Measurements from ENCODE around the gene AUTS2. TPM values are rescaled to one million over a fixed set of nuclear protein-coding genes. Genes with fewer than 3 reads are reported as not detected.
A peak's percentile ranks its signal among the peaks of the same experiment; 100 is the strongest.

AUTS2 gene
- total RNA-seq, 6 experiments from 2014 or later, result 10.4 to 32.0 (median 19.3) TPM

DNA sequence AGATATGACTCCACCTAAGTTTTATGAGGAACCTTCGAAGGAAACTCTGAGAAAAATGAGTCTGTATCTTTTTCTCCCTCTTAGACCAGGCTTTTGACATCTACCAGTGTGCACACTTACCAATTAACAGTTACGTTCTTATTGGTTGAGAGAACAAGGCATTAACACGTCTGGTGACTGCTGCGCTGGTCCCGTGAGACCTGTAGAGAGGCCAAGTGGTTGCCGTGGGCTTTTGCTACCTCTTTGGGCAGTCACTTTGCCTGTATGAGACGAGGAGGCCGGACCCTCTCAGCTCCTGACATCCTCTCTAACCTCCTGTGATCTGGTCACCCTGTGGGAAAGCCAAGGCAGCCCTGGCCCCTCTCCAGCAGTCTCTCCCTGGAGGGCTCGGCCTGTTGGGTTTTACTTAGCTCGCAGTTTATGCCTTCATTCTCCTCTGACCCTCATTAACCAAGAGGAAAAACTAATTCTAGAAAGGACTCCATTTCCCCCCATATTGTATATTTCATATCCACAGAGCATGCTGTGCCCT is 1019.8 kb downstream of the AUTS2 start:
- no peaks in the 10 kb centered on the region for H3K27me3 ChIP-seq
- WGBS (ENCODE audit: insufficient coverage, low coverage, low lambda C conversion rate, missing lambda C conversion rate), result 81% methylated on average over 6 of the region's 10 CpGs
- TF ChIP-seq POLR2A (IDR thresholded peaks at IDR 0.05), result no peak
- TF ChIP-seq, protein P1, sequence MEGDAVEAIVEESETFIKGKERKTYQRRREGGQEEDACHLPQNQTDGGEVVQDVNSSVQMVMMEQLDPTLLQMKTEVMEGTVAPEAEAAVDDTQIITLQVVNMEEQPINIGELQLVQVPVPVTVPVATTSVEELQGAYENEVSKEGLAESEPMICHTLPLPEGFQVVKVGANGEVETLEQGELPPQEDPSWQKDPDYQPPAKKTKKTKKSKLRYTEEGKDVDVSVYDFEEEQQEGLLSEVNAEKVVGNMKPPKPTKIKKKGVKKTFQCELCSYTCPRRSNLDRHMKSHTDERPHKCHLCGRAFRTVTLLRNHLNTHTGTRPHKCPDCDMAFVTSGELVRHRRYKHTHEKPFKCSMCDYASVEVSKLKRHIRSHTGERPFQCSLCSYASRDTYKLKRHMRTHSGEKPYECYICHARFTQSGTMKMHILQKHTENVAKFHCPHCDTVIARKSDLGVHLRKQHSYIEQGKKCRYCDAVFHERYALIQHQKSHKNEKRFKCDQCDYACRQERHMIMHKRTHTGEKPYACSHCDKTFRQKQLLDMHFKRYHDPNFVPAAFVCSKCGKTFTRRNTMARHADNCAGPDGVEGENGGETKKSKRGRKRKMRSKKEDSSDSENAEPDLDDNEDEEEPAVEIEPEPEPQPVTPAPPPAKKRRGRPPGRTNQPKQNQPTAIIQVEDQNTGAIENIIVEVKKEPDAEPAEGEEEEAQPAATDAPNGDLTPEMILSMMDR (IDR thresholded peaks at IDR 0.05), result no peak
- no peak for DNase-seq
- intact Hi-C loops (cut with DNase I), result no loop called here
- no peak overlapping the region for H3K27ac ChIP-seq
- H3K4me3 ChIP-seq, result no peak overlapping the region
- no peaks in the 10 kb centered on the region for H3K36me3 ChIP-seq
- H3K4me1 ChIP-seq, result peaks cover 0 to 24% (median 8%) of the 10 kb centered on the region in 4 donors
- no peaks in the 10 kb centered on the region for H3K9me3 ChIP-seq
- ATAC-seq, result no peak

GRCh38 chr7:70619130-70619529 is 1020.9 kb downstream of the AUTS2 start:
- TF ChIP-seq POLR2A (IDR thresholded peaks at IDR 0.05), result no peak
- TF ChIP-seq, protein P1 (IDR thresholded peaks at IDR 0.05), result no peak

DNA sequence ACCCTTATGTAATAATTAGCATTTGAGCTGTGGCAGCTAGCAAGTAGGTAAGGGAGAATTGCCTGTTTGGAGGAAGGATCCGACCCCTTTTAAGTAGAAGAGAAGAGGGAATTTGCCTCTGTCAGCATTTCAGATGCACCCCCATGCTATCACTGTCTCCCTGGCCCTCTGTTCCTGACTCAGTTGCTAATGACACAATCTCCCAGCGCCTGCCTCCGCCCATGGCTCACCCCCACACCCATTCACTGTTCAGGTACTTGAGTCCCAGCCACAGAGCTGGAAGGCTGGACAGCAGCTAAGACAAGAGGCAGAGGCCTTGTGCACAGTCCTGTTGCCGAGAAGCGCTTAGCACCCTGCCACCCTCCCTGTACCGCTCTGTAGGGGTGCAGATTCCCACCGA is 1021.4 kb downstream of the AUTS2 start:
- no peaks in the 10 kb centered on the region for H3K9me3 ChIP-seq
- DNase-seq (no peak), ATAC-seq (no peak)
- H3K27ac ChIP-seq, result no peak overlapping the region
- H3K27me3 ChIP-seq, result no peaks in the 10 kb centered on the region
- WGBS (ENCODE audit: insufficient coverage, low coverage, low lambda C conversion rate, missing lambda C conversion rate), result 80% methylated on average over 1 of the region's 7 CpGs
- no peaks in the 10 kb centered on the region for H3K36me3 ChIP-seq
- intact Hi-C loops (cut with DNase I), result loop anchor here in 1 of 2 donors (10.0 kb wide), 1 partner anchor 55 kb away; no protein-coding TSS in a partner anchor
- H3K4me3 ChIP-seq, result no peak overlapping the region
- TF ChIP-seq, protein P1 (IDR thresholded peaks at IDR 0.05), result no peak
- no peak for TF ChIP-seq POLR2A (IDR thresholded peaks at IDR 0.05)
- peaks cover 0 to 24% (median 8%) of the 10 kb centered on the region in 4 donors for H3K4me1 ChIP-seq

More at GRCh38 chr7:70619130-70619529, 1020.9 kb downstream of the AUTS2 start:
- Histone ChIP-seq H3K9me3 (no peaks in the 10 kb centered on the region), H3K4me1 (peaks cover 0 to 24% (median 8%) of the 10 kb centered on the region in 4 donors), H3K4me3 (no peak overlapping the region), H3K36me3 (no peaks in the 10 kb centered on the region), H3K27me3 (no peaks in the 10 kb centered on the region), H3K27ac (no peak overlapping the region)
- no peak for DNase-seq
- intact Hi-C loops (cut with DNase I), result no loop called here
- no peak for ATAC-seq
- WGBS (ENCODE audit: insufficient coverage, low coverage, low lambda C conversion rate, missing lambda C conversion rate), result 54% methylated on average over 5 of the region's 12 CpGs

DNA sequence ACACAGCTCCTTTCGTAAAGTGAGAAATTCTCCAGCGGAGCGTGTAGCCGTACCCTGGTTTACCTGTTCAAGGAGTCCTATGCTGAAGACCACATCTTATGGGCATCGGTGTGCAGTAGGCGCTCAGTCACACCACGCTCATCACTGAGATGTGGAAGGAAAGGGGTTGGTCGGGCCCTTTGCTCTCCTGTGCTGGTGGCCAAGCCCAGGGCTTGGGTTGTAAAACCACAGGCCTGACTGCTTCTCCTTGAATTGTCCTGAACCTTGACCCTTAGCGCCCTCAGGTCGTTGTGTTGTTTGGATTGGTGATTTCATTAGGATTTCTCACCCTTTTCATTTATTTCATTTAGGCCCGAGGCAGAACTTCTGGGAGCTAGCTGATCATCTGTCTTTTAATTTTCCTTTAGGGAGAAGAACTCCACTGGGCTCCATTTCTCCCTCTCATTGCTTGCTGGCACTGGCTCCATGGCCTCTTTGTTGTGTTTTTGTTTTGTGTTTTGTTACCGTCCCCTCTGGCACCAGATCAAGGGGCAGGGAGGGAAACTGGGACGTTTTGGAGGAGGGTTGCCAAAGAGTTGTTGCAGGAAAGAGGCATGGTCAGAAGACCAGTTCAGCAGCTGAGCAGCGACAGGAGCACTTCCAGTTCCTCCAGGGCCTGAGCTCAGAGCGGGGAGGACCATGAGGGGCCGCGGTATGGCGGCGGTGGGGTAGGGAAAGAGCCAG is 1022.2 kb downstream of the AUTS2 start:
- Histone ChIP-seq H3K27ac (no peak overlapping the region), H3K4me3 (no peak overlapping the region), H3K36me3 (no peaks in the 10 kb centered on the region), H3K4me1 (peaks cover 0 to 18% (median 6%) of the 10 kb centered on the region in 4 donors), H3K9me3 (no peaks in the 10 kb centered on the region), H3K27me3 (no peaks in the 10 kb centered on the region)
- intact Hi-C loops (cut with DNase I), result loop anchor here in 1 of 2 donors (10.0 kb wide), 1 partner anchor 54 kb away; no protein-coding TSS in a partner anchor
- ATAC-seq, result peak; percentile 62 to 73 (median 64)
- TF ChIP-seq POLR2A (IDR thresholded peaks at IDR 0.05), result no peak
- TF ChIP-seq, protein P1 (IDR thresholded peaks at IDR 0.05), result no peak
- WGBS (ENCODE audit: insufficient coverage, low coverage, low lambda C conversion rate, missing lambda C conversion rate), result 64% methylated on average over 17 of the region's 19 CpGs
- no peak for DNase-seq
